H9 (cell line): ENCODE results near the gene RAB4B. TPM values are rescaled to one million over a fixed set of nuclear protein-coding genes. Genes with fewer than 3 reads are reported as not detected.
A peak's percentile ranks its signal among the peaks of the same experiment; 100 is the strongest.

ENCODE experiments used
- DNase-seq: peaks from one replicate; pipeline ENCODE4 v3.0.0-alpha.2; 2017
- H2AFZ ChIP-seq: one replicate; pipeline ENCODE4 v1.6.1; 2013; ENCODE audit warnings: mild to moderate bottlenecking, low read length, control low read depth, moderate library complexity
- H2AK5ac ChIP-seq: 2 replicates; pipeline ENCODE4 v1.6.1; 2013; ENCODE audit warnings: low read length, control low read depth, mixed read lengths; ENCODE audit not compliant: insufficient read length
- H2BK120ac ChIP-seq: one replicate; pipeline ENCODE4 v1.6.1; 2013; ENCODE audit warnings: low read depth, mild to moderate bottlenecking, low read length, control low read depth, inconsistent platforms; ENCODE audit not compliant: poor library complexity, severe bottlenecking
- H2BK12ac ChIP-seq: 2 replicates; pipeline ENCODE4 v1.6.1; 2013; ENCODE audit warnings: low read length, control low read depth, mixed read lengths, low read depth; ENCODE audit not compliant: insufficient read length
- H2BK15ac ChIP-seq: 2 replicates; pipeline ENCODE4 v1.6.1; 2013; ENCODE audit warnings: low read depth, low read length, control low read depth
- H2BK20ac ChIP-seq: one replicate; pipeline ENCODE4 v1.6.1; 2013; ENCODE audit warnings: low read depth, mild to moderate bottlenecking, low read length, control low read depth, inconsistent platforms; ENCODE audit not compliant: poor library complexity, severe bottlenecking
- H2BK5ac ChIP-seq: 2 replicates; pipeline ENCODE4 v1.6.1; 2013; ENCODE audit warnings: low read length, control low read depth, mixed read lengths; ENCODE audit not compliant: insufficient read length
- H3K14ac ChIP-seq: 2 replicates; pipeline ENCODE4 v1.6.1; 2013; ENCODE audit warnings: low read length, control low read depth; ENCODE audit not compliant: insufficient read depth
- H3K18ac ChIP-seq: 2 replicates; pipeline ENCODE4 v1.6.1; 2013; ENCODE audit warnings: low read depth, mild to moderate bottlenecking, mixed read lengths, low read length, control low read depth; ENCODE audit not compliant: insufficient read length
- H3K23ac ChIP-seq: 2 replicates; pipeline ENCODE4 v1.6.1; 2013; ENCODE audit warnings: low read length, control low read depth, mixed read lengths, low read depth; ENCODE audit not compliant: insufficient read length
- H3K23me2 ChIP-seq: 2 replicates; pipeline ENCODE4 v1.6.1; 2013; ENCODE audit warnings: low read depth, mild to moderate bottlenecking, mixed read lengths, low read length, control low read depth; ENCODE audit not compliant: insufficient read length, poor library complexity, severe bottlenecking
- H3K27ac ChIP-seq: 2 replicates; pipeline ENCODE4 v1.5.1; 2013; ENCODE audit warnings: low read length, control low read depth, mixed read lengths, low read depth; ENCODE audit not compliant: insufficient read length
- H3K27me3 ChIP-seq: 2 replicates; pipeline ENCODE4 v1.6.1; 2013; ENCODE audit warnings: low read length, control low read depth, inconsistent platforms; ENCODE audit not compliant: insufficient read depth
- H3K4ac ChIP-seq: 2 replicates; pipeline ENCODE4 v1.6.1; 2013; ENCODE audit warnings: low read depth, mild to moderate bottlenecking, control low read depth, inconsistent platforms, low read length, moderate library complexity
- H3K4me1 ChIP-seq: 2 replicates; pipeline ENCODE4 v1.6.1; 2013; ENCODE audit warnings: low read length, control low read depth, inconsistent platforms; ENCODE audit not compliant: insufficient read depth
- H3K4me2 ChIP-seq: 2 replicates; pipeline ENCODE4 v1.6.1; 2013; ENCODE audit warnings: low read length, control low read depth, mixed read lengths; ENCODE audit not compliant: insufficient read length, insufficient read depth
- H3K56ac ChIP-seq: 2 replicates; pipeline ENCODE4 v1.6.1; 2013; ENCODE audit warnings: low read depth, mild to moderate bottlenecking, mixed read lengths, low read length, control low read depth; ENCODE audit not compliant: insufficient read length
- H3K79me1 ChIP-seq: 2 replicates; pipeline ENCODE4 v1.6.1; 2013; ENCODE audit warnings: low read depth, mild to moderate bottlenecking, moderate library complexity, low read length, control low read depth, inconsistent platforms; ENCODE audit not compliant: insufficient read depth, poor library complexity, severe bottlenecking
- H3K79me2 ChIP-seq: 2 replicates; pipeline ENCODE4 v1.6.1; 2013; ENCODE audit warnings: low read length, control low read depth, inconsistent platforms; ENCODE audit not compliant: insufficient read depth
- H3K9ac ChIP-seq: 2 replicates; pipeline ENCODE4 v1.6.1; 2013; ENCODE audit warnings: low read length, control low read depth, mixed read lengths; ENCODE audit not compliant: insufficient read length; ENCODE audit errors: extremely low read depth
- H3K9me3 ChIP-seq: one replicate; pipeline ENCODE4 v1.6.1; 2013; ENCODE audit warnings: low read depth, low read length, inconsistent platforms; ENCODE audit not compliant: control insufficient read depth
- H3T11ph ChIP-seq: one replicate; pipeline ENCODE4 v1.6.1; 2013; ENCODE audit warnings: mild to moderate bottlenecking, low read length, control low read depth, inconsistent platforms
- H4K20me1 ChIP-seq: one replicate; pipeline ENCODE4 v1.6.1; 2013; ENCODE audit not compliant: control insufficient read depth, insufficient read length, insufficient read depth
- H4K5ac ChIP-seq: 2 replicates; pipeline ENCODE4 v1.6.1; 2013; ENCODE audit warnings: low read depth, mild to moderate bottlenecking, mixed read lengths, low read length, control low read depth; ENCODE audit not compliant: insufficient read length
- H4K8ac ChIP-seq: replicated peaks from 2 replicates; pipeline ENCODE4 v1.6.1; 2013; ENCODE audit warnings: low read length, control low read depth, mixed read lengths, low read depth; ENCODE audit not compliant: insufficient read length
- H4K91ac ChIP-seq: 2 replicates; pipeline ENCODE4 v1.6.1; 2013; ENCODE audit warnings: low read depth, mild to moderate bottlenecking, moderate library complexity, mixed read lengths, low read length, control low read depth; ENCODE audit not compliant: insufficient read length
- H3K27ac Mint-ChIP-seq, 3 experiments: 2 replicates in 2 of 3; 3 replicates in 1 of 3; pipeline ENCODE4 v1.8.0; 2020 to 2021; ENCODE audit warnings: mixed read lengths in 3 of 3, mild to moderate bottlenecking in 1 of 3, moderate library complexity in 1 of 3
- H3K27me3 Mint-ChIP-seq: 2 replicates; pipeline ENCODE4 v1.8.0; 2021; ENCODE audit warnings: low read depth, mild to moderate bottlenecking, moderate library complexity, mixed read lengths
- H3K36me3 Mint-ChIP-seq, 3 experiments: 2 replicates in 2 of 3; 3 replicates in 1 of 3; pipeline ENCODE4 v1.8.0; 2020 to 2021; ENCODE audit warnings: low read depth in 3 of 3, mixed read lengths in 3 of 3; ENCODE audit not compliant: insufficient read depth in 1 of 3
- H3K4me1 Mint-ChIP-seq, 2 experiments: 2 replicates each; pipeline ENCODE4 v1.8.0; 2020; ENCODE audit warnings: mixed read lengths in 2 of 2
- H3K4me3 Mint-ChIP-seq, 2 experiments: 2 replicates in 1 of 2; 3 replicates in 1 of 2; pipeline ENCODE4 v1.8.0; 2020 to 2021; ENCODE audit warnings: mild to moderate bottlenecking in 2 of 2, mixed read lengths in 2 of 2, moderate library complexity in 1 of 2
- H3K9me3 Mint-ChIP-seq, 2 experiments: 2 replicates in 1 of 2; 3 replicates in 1 of 2; pipeline ENCODE4 v1.8.0; 2020; ENCODE audit warnings: mild to moderate bottlenecking in 2 of 2, mixed read lengths in 2 of 2, moderate library complexity in 1 of 2
- CTCF ChIP-seq: fragments of 200-600 bp; sonication (generic); conservative IDR thresholded peaks from 3 replicates; pipeline ENCODE4 v1.8.0; 2021; ENCODE audit warnings: antibody characterized with exemption, mild to moderate bottlenecking
- WGBS: extraction: QIAGEN DNeasy Blood & Tissue Kit; methylation state at CpG from one replicate; pipeline ENCODE4 v1.1.7; 2013; ENCODE audit warnings: missing lambda C conversion rate, low lambda C conversion rate, mixed read lengths; ENCODE audit not compliant: insufficient read length; ENCODE audit errors: extremely low coverage; 5-methylcytosine and 5-hydroxymethylcytosine counted together
- total RNA-seq: library from RNA; stranded (reverse); gene quantifications from 2 replicates; pipeline ENCODE4 v1.2.1, GENCODE V29; 2021

RAB4B gene
- total RNA-seq, 1 experiment from 2014 or later = 26.8 TPM

- Histone ChIP-seq H3K27me3 (no peaks in the 10 kb centered on the region), H3K18ac (peak overlapping the region; percentile 45), H3K9ac (peak overlapping the region; percentile 56), H3K9me3 (no peaks in the 10 kb centered on the region), H2AFZ (no peak overlapping the region), H3T11ph (no peak overlapping the region), H3K79me2 (peaks cover 22% of the 10 kb centered on the region; the same call in 1 of the 2 replicates), H3K4me2 (peak overlapping the region; percentile 59), H4K5ac (no peak overlapping the region), H2AK5ac (no peak overlapping the region), H3K56ac (no peak overlapping the region), H2BK20ac (no peak overlapping the region), H4K91ac (no peak overlapping the region), H4K8ac (no peak overlapping the region), H3K4ac (no peak overlapping the region; the same call in 1 of the 2 replicates), H3K14ac (peak overlapping the region; percentile 51; the same call in 1 of the 2 replicates), H3K23me2 (peaks cover 9% of the 10 kb centered on the region), H2BK5ac (no peak overlapping the region), H2BK15ac (no peak overlapping the region), H3K23ac (no peak overlapping the region), H2BK120ac (peak overlapping the region; percentile 44), H3K79me1 (peaks cover 4% of the 10 kb centered on the region), H3K27ac (peak overlapping the region; percentile 51), H4K20me1 (peaks cover 2% of the 10 kb centered on the region), H2BK12ac (no peak overlapping the region), H3K4me1 (peaks cover 2% of the 10 kb centered on the region; the same call in 1 of the 2 replicates)
- Mint-ChIP-seq H3K4me1 (peaks cover 25 to 35% of the 10 kb centered on the region in 2 experiments), H3K27ac (peak overlapping the region; percentile 97 to 99 (median 98)), H3K4me3 (peak overlapping the region; percentile 93 to 96), H3K36me3 (peaks cover 10 to 29% (median 27%) of the 10 kb centered on the region in 3 experiments; a peak in 6 of 7 replicates), H3K9me3 (no peaks in the 10 kb centered on the region), H3K27me3 (no peaks in the 10 kb centered on the region; the same call in 1 of the 2 replicates)
- DNase-seq = peak; percentile 95
- peak; percentile 51 for TF ChIP-seq CTCF
- no CpG with 5 or more reads among the region's 28 CpGs for WGBS
Measured at GRCh38 chr19:40797963-40798682, 20.1 kb downstream of the RAB4B start.
